Measurements from ENCODE around the gene IL15RA. TPM values are rescaled to one million over a fixed set of nuclear protein-coding genes. Genes with fewer than 3 reads are reported as not detected.

Gene IL15RA
- total and polyA plus RNA-seq, 4 experiments from 2014 or later: 11.1 to 20.0 (median 16.1) TPM

- no peaks in the 10 kb centered on the region for H3K27me3 Mint-ChIP-seq
- no peaks in the 10 kb centered on the region for H3K9me3 ChIP-seq (ENCODE audit: control insufficient read depth in 1 of 2, low read length in 2 of 2)
- POLR2A ChIA-PET (ENCODE audit: partially characterized antibody): interaction anchor here (1.3 kb wide), 1 partner anchor 18 kb away, joined by 3 read pairs; no protein-coding TSS in a partner anchor
- peaks cover 34% of the 10 kb centered on the region for H3K36me3 ChIP-seq (ENCODE audit: insufficient read depth, low read length)
- no peak overlapping the region for H3K27ac ChIP-seq (ENCODE audit: low read depth, low read length)
- H3K4me3 ChIP-seq (ENCODE audit: low read length in 2 of 2): no peak overlapping the region
- intact Hi-C loops (cut with micrococcal nuclease): no loop called here
- H3K4me1 ChIP-seq (ENCODE audit: insufficient read depth, low read length): peaks cover 12% of the 10 kb centered on the region
- H3K27ac Mint-ChIP-seq: peak overlapping the region in 1 of 7 donors; percentile 57
- peaks cover 8 to 22% (median 12%) of the 10 kb centered on the region in 4 donors for H3K4me1 Mint-ChIP-seq
- H3K9me3 Mint-ChIP-seq: peaks cover 0 to 2% (median 0%) of the 10 kb centered on the region in 8 donors
- peaks cover 54 to 60% of the 10 kb centered on the region in 2 donors for H3K36me3 Mint-ChIP-seq
- no peak overlapping the region for H3K4me3 Mint-ChIP-seq
- CTCF ChIA-PET (ENCODE audit: partially characterized antibody): interaction anchor here (0.7 to 2.6 kb wide), 2 partner anchors 11 to 67 kb away, joined by 5 to 8 read pairs; no protein-coding TSS in a partner anchor
- H3K27me3 ChIP-seq (ENCODE audit: insufficient read depth, low read length): no peaks in the 10 kb centered on the region
- DNase-seq: no peak
Observed at GRCh38 chr10:6019796-6020195, 42.5 kb upstream of the IL15RA start.

- POLR2A ChIA-PET (ENCODE audit: partially characterized antibody): interaction anchor here (0.9 to 1.3 kb wide), 2 partner anchors 18 to 67 kb away, joined by 3 read pairs; no protein-coding TSS in a partner anchor
- peaks cover 18% of the 10 kb centered on the region for H3K4me1 ChIP-seq (ENCODE audit: insufficient read depth, low read length)
- peaks cover 50 to 60% of the 10 kb centered on the region in 2 donors for H3K36me3 Mint-ChIP-seq
- H3K4me1 Mint-ChIP-seq: peaks cover 14 to 28% (median 18%) of the 10 kb centered on the region in 4 donors
- no peaks in the 10 kb centered on the region for H3K27me3 ChIP-seq (ENCODE audit: insufficient read depth, low read length)
- no peak overlapping the region for H3K27ac ChIP-seq (ENCODE audit: low read depth, low read length)
- H3K27ac Mint-ChIP-seq: peak overlapping the region in 6 of 7 donors; percentile 8 to 92 (median 74)
- H3K4me3 Mint-ChIP-seq: peak overlapping the region in 1 of 8 donors; percentile 56
- peaks cover 0 to 2% (median 0%) of the 10 kb centered on the region in 8 donors for H3K9me3 Mint-ChIP-seq
- no peaks in the 10 kb centered on the region for H3K27me3 Mint-ChIP-seq
- no peak overlapping the region for H3K4me3 ChIP-seq (ENCODE audit: low read length in 2 of 2)
- peaks cover 28% of the 10 kb centered on the region for H3K36me3 ChIP-seq (ENCODE audit: insufficient read depth, low read length)
- CTCF ChIA-PET (ENCODE audit: partially characterized antibody): interaction anchor here (2.6 kb wide), 1 partner anchor 67 kb away, joined by 8 read pairs; no protein-coding TSS in a partner anchor
- no peak for DNase-seq
- no peaks in the 10 kb centered on the region for H3K9me3 ChIP-seq (ENCODE audit: control insufficient read depth in 1 of 2, low read length in 2 of 2)
- intact Hi-C loops (cut with micrococcal nuclease): no loop called here
Observed at GRCh38 chr10:6019010-6019782, 41.9 kb upstream of the IL15RA start.

DNA sequence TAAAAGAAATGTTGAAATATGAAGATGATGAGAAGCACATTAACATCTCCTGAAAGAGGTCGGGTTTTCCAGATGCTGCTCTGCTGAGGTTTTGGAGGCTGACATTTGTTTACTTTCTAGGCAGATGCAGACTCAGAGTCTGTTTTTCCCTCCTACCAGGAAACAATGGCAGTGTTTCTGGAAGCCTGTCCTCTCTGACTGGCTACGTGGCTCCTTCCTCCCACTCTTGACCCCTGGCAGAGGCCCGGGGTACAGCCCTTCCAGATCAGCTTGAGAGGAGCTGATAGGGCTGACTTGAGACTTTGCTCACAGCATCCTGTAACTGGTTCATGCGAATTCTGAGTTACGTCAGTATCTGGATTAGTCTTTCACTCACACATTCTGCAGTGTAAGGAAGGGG is 41.1 kb upstream of the IL15RA start:
- H3K4me1 Mint-ChIP-seq: peaks cover 17 to 34% (median 23%) of the 10 kb centered on the region in 4 donors
- H3K27ac Mint-ChIP-seq: peak overlapping the region in 4 of 7 donors; percentile 47 to 84 (median 62)
- ChIA-PET POLR2A (ENCODE audit: partially characterized antibody) (interaction anchor here (0.9 kb wide), 1 partner anchor 68 kb away, joined by 3 read pairs; no protein-coding TSS in a partner anchor), CTCF (ENCODE audit: partially characterized antibody) (interaction anchor here (2.6 to 10.3 kb wide), 2 partner anchors 67 to 68 kb away, joined by 8 to 127 read pairs; no protein-coding TSS in a partner anchor)
- no peaks in the 10 kb centered on the region for H3K9me3 ChIP-seq (ENCODE audit: control insufficient read depth in 1 of 2, low read length in 2 of 2)
- peaks cover 23% of the 10 kb centered on the region for H3K4me1 ChIP-seq (ENCODE audit: insufficient read depth, low read length)
- no peaks in the 10 kb centered on the region for H3K27me3 Mint-ChIP-seq
- intact Hi-C loops (cut with micrococcal nuclease): no loop called here
- H3K27ac ChIP-seq (ENCODE audit: low read depth, low read length): no peak overlapping the region
- DNase-seq: no peak
- H3K36me3 ChIP-seq (ENCODE audit: insufficient read depth, low read length): peaks cover 21% of the 10 kb centered on the region
- H3K4me3 ChIP-seq (ENCODE audit: low read length in 2 of 2): no peak overlapping the region
- H3K36me3 Mint-ChIP-seq: peaks cover 43 to 58% of the 10 kb centered on the region in 2 donors
- no peaks in the 10 kb centered on the region for H3K27me3 ChIP-seq (ENCODE audit: insufficient read depth, low read length)
- no peak overlapping the region for H3K4me3 Mint-ChIP-seq
- H3K9me3 Mint-ChIP-seq: peaks cover 0 to 2% (median 0%) of the 10 kb centered on the region in 8 donors

DNA sequence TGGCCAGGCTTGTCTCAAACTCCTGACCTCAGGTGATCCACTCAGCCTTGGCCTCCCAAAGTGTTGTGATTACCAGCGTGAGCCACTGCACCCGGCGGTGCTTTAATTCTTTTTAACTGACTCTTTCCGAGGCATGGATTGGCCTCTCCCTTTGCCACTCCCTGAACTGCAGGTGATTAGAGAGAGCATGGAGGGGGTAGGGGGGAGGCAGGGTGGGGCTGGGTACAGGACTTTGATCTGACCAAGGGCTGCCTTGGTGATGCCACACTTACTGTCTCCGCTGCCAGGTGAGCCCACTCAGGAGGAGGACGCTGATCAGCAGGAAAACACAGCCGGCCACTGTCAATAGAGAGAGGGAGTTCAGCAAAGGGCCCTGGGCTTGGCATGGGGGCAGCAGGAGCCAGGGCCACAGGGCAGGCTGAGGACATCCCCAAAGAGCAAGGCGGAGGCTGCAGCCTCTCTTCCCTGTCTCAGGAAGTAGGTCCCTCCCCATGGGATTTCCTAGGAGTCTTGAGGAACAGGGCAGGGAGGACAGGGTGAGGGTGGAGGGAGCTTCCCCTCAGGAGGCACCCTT is 40.5 kb upstream of the IL15RA start:
- H3K27me3 Mint-ChIP-seq: no peaks in the 10 kb centered on the region
- CTCF ChIA-PET (ENCODE audit: partially characterized antibody): interaction anchor here (0.7 to 10.3 kb wide), 3 partner anchors 11 to 68 kb away, joined by 3 to 127 read pairs (median 6); no protein-coding TSS in a partner anchor
- peaks cover 41 to 54% of the 10 kb centered on the region in 2 donors for H3K36me3 Mint-ChIP-seq
- peaks cover 17 to 36% (median 24%) of the 10 kb centered on the region in 4 donors for H3K4me1 Mint-ChIP-seq
- H3K4me3 Mint-ChIP-seq: no peak overlapping the region
- intact Hi-C loops (cut with micrococcal nuclease): no loop called here
- H3K36me3 ChIP-seq (ENCODE audit: insufficient read depth, low read length): peaks cover 15% of the 10 kb centered on the region
- no peaks in the 10 kb centered on the region for H3K27me3 ChIP-seq (ENCODE audit: insufficient read depth, low read length)
- no peak for DNase-seq
- H3K4me1 ChIP-seq (ENCODE audit: insufficient read depth, low read length): peaks cover 23% of the 10 kb centered on the region
- H3K9me3 ChIP-seq (ENCODE audit: control insufficient read depth in 1 of 2, low read length in 2 of 2): no peaks in the 10 kb centered on the region
- peak overlapping the region in 2 of 7 donors; percentile 47 to 72 for H3K27ac Mint-ChIP-seq
- H3K4me3 ChIP-seq (ENCODE audit: low read length in 2 of 2): no peak overlapping the region
- peaks cover 0 to 2% (median 0%) of the 10 kb centered on the region in 8 donors for H3K9me3 Mint-ChIP-seq
- POLR2A ChIA-PET (ENCODE audit: partially characterized antibody): interaction anchor here (0.9 to 1.8 kb wide), 2 partner anchors 33 to 69 kb away, joined by 3 to 10 read pairs; no protein-coding TSS in a partner anchor
- H3K27ac ChIP-seq (ENCODE audit: low read depth, low read length): no peak overlapping the region

DNA sequence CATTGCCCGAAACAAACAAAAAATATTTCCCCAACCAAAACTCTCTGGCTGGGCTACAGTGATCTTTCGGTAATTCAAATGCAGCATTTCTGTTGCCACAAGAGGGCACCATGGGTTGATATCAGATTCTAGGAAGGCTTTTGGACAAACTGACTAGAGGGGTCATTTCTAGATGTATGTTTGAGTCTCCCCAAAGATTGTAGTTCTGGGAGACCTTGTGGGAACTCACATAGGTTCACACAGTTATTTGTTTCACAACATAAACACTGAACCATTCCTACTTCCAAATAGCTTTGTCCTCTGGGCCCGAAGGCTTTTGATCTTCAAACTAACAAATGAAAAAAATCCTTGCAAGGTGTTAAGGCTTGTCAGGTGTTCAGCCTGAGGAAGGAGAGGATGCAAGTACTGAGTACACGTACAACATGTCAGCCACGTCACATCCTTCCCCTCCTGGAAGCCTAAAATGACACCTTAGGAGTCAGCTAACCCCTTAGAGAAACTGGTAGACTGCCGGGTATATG is 37.0 kb upstream of the IL15RA start:
- Histone ChIP-seq H3K36me3 (ENCODE audit: insufficient read depth, low read length) (peaks cover 5% of the 10 kb centered on the region), H3K9me3 (ENCODE audit: control insufficient read depth in 1 of 2, low read length in 2 of 2) (no peaks in the 10 kb centered on the region), H3K27ac (ENCODE audit: low read depth, low read length) (peak overlapping the region; percentile 70), H3K27me3 (ENCODE audit: insufficient read depth, low read length) (no peaks in the 10 kb centered on the region), H3K4me1 (ENCODE audit: insufficient read depth, low read length) (peaks cover 23% of the 10 kb centered on the region), H3K4me3 (ENCODE audit: low read length in 2 of 2) (no peak overlapping the region)
- Mint-ChIP-seq H3K4me3 (peak overlapping the region in 6 of 8 donors; percentile 26 to 82 (median 40)), H3K27ac (peak overlapping the region; percentile 92 to 99 (median 97)), H3K36me3 (peaks cover 24 to 53% of the 10 kb centered on the region in 2 donors), H3K27me3 (no peaks in the 10 kb centered on the region), H3K4me1 (peaks cover 16 to 41% (median 20%) of the 10 kb centered on the region in 4 donors), H3K9me3 (peaks cover 0 to 2% (median 0%) of the 10 kb centered on the region in 8 donors)
- CTCF ChIA-PET (ENCODE audit: partially characterized antibody): interaction anchor here (0.8 to 10.3 kb wide), 28 partner anchors 9 to 396 kb away, joined by 3 to 127 read pairs (median 6); partner anchors contain the start of genes IL15RA and IL2RA
- intact Hi-C loops (cut with micrococcal nuclease): loop anchor here (1.0 to 5.0 kb wide), 6 partner anchors 24 to 187 kb away; partner anchors contain the start of gene IL2RA
- DNase-seq: peak; percentile 76 to 92 (median 83)
- POLR2A ChIA-PET (ENCODE audit: partially characterized antibody): interaction anchor here (0.8 to 4.5 kb wide), 20 partner anchors 9 to 387 kb away, joined by 3 to 56 read pairs (median 4); partner anchors contain the start of gene IL15RA

- ChIA-PET POLR2A (ENCODE audit: partially characterized antibody) (interaction anchor here (0.8 to 4.5 kb wide), 18 partner anchors 9 to 388 kb away, joined by 3 to 56 read pairs (median 4); partner anchors contain the start of gene IL15RA), CTCF (ENCODE audit: partially characterized antibody) (interaction anchor here (0.7 to 10.3 kb wide), 29 partner anchors 10 to 396 kb away, joined by 3 to 127 read pairs (median 5); partner anchors contain the start of genes IL15RA and IL2RA)
- Mint-ChIP-seq H3K27ac (peak overlapping the region; percentile 92 to 99 (median 97)), H3K36me3 (peaks cover 17 to 46% of the 10 kb centered on the region in 2 donors), H3K4me1 (peaks cover 11 to 40% (median 19%) of the 10 kb centered on the region in 4 donors), H3K27me3 (no peaks in the 10 kb centered on the region), H3K4me3 (peak overlapping the region in 1 of 8 donors; percentile 50), H3K9me3 (no peaks in the 10 kb centered on the region)
- Histone ChIP-seq H3K9me3 (ENCODE audit: control insufficient read depth in 1 of 2, low read length in 2 of 2) (no peaks in the 10 kb centered on the region), H3K27me3 (ENCODE audit: insufficient read depth, low read length) (no peaks in the 10 kb centered on the region), H3K4me1 (ENCODE audit: insufficient read depth, low read length) (peaks cover 23% of the 10 kb centered on the region), H3K27ac (ENCODE audit: low read depth, low read length) (peak overlapping the region; percentile 70), H3K4me3 (ENCODE audit: low read length in 2 of 2) (no peak overlapping the region), H3K36me3 (ENCODE audit: insufficient read depth, low read length) (peaks cover 5% of the 10 kb centered on the region)
- DNase-seq: no peak
- intact Hi-C loops (cut with micrococcal nuclease): loop anchor here (1.0 to 5.0 kb wide), 6 partner anchors 25 to 188 kb away; partner anchors contain the start of gene IL2RA
Observed at GRCh38 chr10:6013413-6014192, 36.3 kb upstream of the IL15RA start.
